Fibroblast of lung (primary cell): Measurements from ENCODE around the gene VPS54.

ENCODE experiments used
- EZH2 ChIP-seq: IDR thresholded peaks from 2 replicates; pipeline ENCODE4 v1.5.1; 2012; ENCODE audit warnings: low read length, control low read depth, mild to moderate bottlenecking; ENCODE audit errors: missing control alignments
- TF ChIP-seq, protein P1 (sequence below), 2 donors: IDR thresholded peaks in 1 of 2; conservative IDR thresholded peaks in 1 of 2; 1 replicate in 1 of 2; 2 replicates in 1 of 2; pipeline ENCODE4 v1.5.1; 2011 to 2012; ENCODE audit warnings: low read length in 2 of 2, control low read depth in 1 of 2, inconsistent platforms in 1 of 2, low read depth in 1 of 2, mild to moderate bottlenecking in 1 of 2

- TF ChIP-seq, protein P1, sequence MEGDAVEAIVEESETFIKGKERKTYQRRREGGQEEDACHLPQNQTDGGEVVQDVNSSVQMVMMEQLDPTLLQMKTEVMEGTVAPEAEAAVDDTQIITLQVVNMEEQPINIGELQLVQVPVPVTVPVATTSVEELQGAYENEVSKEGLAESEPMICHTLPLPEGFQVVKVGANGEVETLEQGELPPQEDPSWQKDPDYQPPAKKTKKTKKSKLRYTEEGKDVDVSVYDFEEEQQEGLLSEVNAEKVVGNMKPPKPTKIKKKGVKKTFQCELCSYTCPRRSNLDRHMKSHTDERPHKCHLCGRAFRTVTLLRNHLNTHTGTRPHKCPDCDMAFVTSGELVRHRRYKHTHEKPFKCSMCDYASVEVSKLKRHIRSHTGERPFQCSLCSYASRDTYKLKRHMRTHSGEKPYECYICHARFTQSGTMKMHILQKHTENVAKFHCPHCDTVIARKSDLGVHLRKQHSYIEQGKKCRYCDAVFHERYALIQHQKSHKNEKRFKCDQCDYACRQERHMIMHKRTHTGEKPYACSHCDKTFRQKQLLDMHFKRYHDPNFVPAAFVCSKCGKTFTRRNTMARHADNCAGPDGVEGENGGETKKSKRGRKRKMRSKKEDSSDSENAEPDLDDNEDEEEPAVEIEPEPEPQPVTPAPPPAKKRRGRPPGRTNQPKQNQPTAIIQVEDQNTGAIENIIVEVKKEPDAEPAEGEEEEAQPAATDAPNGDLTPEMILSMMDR (conservative IDR thresholded peaks at IDR 0.05 in 1 of 2, IDR thresholded peaks at IDR 0.05 in 1 of 2; ENCODE audit: low read depth in 1 of 2, low read length in 2 of 2) = no peak
- TF ChIP-seq EZH2 = no peak
These were observed 44.7 kb upstream of the VPS54 start for GRCh38 chr2:64063924-64064331.
